TTC549 (cell line): ENCODE results near the gene BRINP1.

Experiments used
- FAIRE-seq: peaks from 2 replicates; lab custom pipeline; 2012; peaks lifted over from hg19 to GRCh38; lab: Jason Lieb, UNC

BRINP1 gene, protein sequence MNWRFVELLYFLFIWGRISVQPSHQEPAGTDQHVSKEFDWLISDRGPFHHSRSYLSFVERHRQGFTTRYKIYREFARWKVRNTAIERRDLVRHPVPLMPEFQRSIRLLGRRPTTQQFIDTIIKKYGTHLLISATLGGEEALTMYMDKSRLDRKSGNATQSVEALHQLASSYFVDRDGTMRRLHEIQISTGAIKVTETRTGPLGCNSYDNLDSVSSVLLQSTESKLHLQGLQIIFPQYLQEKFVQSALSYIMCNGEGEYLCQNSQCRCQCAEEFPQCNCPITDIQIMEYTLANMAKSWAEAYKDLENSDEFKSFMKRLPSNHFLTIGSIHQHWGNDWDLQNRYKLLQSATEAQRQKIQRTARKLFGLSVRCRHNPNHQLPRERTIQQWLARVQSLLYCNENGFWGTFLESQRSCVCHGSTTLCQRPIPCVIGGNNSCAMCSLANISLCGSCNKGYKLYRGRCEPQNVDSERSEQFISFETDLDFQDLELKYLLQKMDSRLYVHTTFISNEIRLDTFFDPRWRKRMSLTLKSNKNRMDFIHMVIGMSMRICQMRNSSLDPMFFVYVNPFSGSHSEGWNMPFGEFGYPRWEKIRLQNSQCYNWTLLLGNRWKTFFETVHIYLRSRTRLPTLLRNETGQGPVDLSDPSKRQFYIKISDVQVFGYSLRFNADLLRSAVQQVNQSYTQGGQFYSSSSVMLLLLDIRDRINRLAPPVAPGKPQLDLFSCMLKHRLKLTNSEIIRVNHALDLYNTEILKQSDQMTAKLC

DNA sequence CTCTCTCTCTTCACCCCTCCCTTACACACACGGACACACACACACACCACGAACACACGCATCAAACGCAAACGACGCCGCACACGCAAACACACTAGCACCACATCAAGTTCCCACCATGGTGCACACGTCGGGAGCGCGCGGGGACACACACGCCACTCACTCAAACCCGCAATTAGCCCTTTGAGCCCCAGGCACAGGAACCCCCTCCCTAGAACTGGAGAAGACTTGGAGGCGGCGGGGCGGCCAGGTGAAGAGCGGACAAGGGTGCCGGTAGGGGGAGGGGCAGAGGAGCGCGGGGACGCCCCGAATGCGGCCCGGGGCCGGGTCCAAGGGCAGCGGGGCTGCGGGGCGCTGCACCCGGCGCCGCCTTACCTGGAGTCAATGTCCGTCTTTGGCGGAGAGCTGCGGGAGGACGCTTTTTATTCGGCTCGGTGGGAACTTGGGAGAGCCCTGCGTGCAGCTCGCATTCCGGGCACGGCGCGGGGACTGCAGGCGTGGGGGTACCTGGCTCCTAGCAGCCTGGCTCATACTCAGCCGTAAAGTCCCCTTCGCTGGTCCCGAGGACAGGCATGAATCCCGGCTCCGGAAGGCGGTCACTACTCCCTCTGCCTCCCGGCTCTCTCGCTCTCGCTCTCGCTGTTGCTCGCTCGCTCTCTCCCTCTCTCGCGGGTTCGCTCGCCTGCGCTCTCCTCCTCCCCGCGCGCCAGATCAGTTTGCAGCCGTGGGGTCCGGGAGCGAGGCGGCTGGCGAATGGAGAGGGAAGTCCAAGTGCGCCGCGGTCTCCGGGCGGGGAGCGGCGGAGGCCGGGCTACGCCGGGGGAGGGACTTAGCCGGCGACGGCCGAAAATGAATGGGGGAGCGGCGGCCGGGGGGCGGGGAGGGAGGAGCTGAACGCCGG, at the start of gene BRINP1:
Gene BRINP1, minus strand, starts transcription at position 755 of the 901 bp plus-strand sequence. CDS start 56,080 bp downstream, outside the sequence.
- FAIRE-seq = no peak

- no peak for FAIRE-seq
Measured at GRCh38 chr9:119418721-119419120, 49.5 kb upstream of the BRINP1 start.

- no peak for FAIRE-seq
Measured at GRCh38 chr9:119416793-119417192, 47.6 kb upstream of the BRINP1 start.

DNA sequence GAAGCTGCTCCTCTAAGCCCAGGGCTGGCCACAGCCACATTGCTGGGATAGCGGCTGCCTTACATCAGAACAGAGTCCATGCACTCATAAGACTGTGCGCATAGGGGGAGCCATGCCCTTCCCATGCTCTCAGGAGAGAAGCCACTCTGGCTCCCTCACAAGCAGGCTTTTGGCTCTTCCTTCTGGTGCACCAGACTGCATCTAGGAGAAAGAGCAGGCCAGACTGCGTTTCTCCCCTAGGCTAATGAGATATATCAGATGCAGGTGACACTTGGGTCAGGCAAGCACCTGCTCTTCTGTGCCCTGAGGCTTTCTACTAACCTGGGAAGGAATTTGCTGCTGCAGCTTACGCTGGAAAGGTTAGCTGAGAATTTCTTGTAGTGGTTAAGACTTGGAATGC, 43.2 kb upstream of the BRINP1 start:
- FAIRE-seq = no peak

- FAIRE-seq = no peak
Measured at GRCh38 chr9:119409552-119409951, 40.3 kb upstream of the BRINP1 start.

- FAIRE-seq = no peak
Measured at GRCh38 chr9:119400606-119401005, 31.4 kb upstream of the BRINP1 start.

- FAIRE-seq = no peak
Measured at GRCh38 chr9:119398350-119398749, 29.1 kb upstream of the BRINP1 start.

DNA sequence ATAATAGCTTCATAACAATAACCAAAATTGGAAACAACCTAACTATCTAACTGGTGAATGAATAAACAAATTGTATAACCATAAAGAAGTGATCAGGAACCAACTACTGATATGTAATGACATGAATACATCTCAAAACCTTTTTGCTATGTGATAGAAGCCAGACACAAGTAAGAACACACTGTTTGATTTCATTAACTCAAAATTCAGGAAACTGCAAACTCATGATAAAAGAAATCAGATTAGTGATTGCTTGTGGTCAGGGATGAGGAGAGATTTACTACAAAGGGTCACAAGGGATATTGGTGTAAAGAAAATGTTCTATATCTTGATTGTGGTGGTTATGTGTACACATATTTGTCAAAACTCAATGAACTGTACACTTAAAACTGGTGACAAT, 22.6 kb upstream of the BRINP1 start:
- no peak for FAIRE-seq

DNA sequence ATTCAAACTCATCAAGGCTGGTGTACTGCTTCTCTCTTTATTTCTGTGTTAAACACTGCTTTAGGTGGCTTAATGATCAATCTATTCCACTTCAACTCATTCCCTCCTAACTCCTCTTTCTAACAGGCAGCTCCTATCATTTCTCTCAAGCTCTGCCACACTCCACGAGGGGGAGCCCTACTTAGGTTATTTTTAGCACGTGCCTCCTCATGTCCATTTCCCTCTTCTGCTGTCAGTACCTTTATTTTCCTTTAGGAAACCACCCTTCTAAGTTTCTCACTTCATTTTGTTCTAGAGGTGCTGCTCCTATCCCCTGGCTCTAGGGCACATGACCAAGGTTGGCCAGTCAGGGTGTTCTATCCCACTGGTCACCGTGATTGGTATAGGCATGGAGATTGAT, 6.7 kb upstream of the BRINP1 start:
- FAIRE-seq = no peak

- FAIRE-seq = no peak
Measured at GRCh38 chr9:119372951-119373350, 3.7 kb upstream of the BRINP1 start.

DNA sequence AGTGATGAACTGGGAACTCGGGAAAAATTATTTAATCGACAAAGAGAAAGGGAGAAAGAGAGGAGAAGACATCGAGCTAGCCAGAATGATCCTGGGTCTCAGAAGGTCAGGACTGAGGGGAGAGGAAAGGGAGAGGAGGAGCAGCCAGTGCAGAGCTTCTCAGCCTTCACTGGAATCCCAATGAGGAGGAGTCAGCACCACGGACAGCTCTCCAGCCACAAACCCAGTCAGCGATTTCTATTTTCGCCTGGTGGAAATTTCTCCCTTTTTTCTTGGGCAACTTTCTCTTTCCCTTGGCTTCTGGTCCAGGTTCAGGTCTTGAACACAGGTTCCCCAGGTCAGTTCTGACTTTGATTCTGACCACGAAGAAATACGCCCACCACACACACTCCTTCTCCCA, 1.6 kb upstream of the BRINP1 start:
- no peak for FAIRE-seq

DNA sequence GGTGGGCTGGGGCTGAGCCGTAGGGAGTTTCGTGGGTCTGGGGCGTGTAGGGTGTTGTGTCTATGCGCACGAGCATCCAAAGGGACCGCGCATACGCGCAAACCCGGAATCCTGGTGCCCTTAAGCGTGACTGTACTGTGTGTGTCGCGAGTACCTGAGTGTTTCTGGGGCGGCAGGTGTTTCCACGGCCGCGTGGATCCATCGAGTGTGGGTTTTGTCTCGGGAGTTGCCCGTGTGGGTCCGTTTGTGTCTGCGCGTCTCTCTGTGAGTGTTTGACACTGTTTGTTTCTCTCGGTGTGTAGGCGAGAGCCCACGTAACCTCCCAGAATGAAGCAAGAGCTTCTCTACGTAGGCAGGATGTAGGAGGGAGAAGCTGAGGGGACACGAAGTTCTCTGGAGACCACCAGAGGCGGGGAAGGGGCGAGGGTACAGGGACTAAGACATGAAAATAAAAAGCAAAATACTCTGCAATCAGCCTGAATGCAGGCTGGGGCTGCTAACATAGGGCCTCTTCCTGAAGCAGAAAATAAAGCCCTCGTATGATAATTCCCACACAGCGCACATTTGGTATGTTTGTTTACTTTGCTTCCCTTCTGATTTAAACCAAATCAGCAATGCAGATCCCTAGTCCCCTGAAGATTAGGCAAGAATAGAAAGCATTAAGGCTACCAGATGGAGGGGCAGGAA, 588 bp upstream of the BRINP1 start:
- FAIRE-seq = no peak

DNA sequence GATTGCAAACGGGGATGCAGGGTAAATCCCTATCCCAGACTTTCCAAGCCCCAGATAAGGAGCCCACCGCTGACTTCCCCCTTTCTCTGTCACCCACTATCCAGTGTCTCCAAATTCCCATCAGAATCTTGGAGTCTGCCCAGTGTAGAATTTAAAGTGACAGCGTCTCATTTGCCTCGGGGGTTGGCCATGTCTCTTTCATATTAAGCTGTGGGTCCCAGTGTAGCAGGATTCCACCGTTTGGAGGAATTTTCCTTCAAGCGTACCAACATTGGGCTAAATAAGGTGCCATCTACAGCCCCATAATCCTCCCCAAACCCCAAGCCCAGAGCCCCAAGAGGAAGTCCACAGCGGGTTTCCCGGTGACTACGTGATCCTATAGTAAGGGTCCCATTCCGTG, 1.1 kb downstream of the BRINP1 start:
- FAIRE-seq = no peak

DNA sequence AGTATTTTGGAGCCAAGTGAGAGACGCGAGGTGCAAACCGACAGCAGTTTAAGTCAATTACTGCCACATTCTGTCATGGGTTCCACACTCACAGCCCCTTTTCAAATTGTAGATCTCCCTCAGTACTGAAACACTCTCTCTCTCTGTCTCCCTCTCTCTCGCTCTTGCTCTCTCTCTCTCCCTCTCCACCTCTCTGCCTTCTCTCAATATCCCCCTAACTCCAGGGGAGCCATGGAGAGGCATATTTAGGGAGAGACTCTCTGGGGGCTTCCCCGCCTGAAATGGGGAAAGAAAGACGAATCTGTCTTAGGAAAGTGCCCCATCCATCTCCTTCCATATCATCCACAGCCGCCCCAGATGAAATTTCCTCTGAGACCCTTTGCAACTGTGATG, 1.6 kb downstream of the BRINP1 start:
- FAIRE-seq = no peak

GRCh38 chr9:119366909-119367682, 2.1 kb downstream of the BRINP1 start:
- no peak for FAIRE-seq

GRCh38 chr9:119365291-119366027, 3.8 kb downstream of the BRINP1 start:
- no peak for FAIRE-seq

DNA sequence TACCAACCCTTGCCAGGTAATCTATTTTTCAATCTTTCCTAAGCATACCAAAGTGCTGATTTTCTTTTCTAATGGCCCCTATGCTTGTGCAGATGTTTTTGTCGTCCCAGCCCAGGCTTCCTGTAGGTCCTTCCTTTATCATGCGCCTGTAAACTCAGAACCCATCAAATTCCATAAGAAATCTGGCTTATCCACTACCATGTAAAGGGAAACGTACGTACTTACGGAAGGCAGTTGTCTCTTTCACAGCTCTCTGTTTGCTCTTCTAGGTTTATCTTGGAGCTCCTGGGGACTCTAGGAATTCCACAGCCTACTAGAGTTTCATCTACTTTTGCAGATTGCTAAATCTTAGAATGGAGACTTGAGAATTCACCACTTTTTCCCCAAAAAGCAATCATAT, 9.0 kb downstream of the BRINP1 start:
- no peak for FAIRE-seq

GRCh38 chr9:119357336-119358096, 11.7 kb downstream of the BRINP1 start:
- FAIRE-seq = no peak

DNA sequence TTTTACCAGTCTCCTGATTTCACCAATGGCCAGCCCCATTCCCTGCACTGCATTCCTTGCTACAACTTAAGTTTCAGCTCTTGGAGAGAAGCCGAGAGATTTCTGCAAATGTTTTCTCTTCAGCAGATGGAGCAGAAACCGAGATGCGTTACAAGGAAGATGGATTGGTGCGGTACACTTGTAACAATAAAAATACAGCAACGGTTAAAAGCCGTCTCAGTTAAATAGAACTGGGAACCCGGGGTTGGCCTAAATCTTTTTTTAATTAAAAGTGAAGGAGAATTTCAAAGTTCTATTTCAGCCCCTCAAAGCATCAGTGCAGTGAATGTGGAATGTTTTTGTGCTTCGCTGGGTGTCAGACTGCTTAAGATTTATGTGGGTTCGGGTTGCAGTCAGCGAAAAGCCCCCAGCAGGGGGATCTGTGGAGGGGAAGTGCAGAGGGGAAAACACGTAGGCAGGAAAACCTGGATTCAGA, 19.8 kb downstream of the BRINP1 start:
- FAIRE-seq = no peak
